Neuronal stem cell (in vitro differentiated cells): ENCODE results near the gene CNTD1.
A peak's percentile ranks its signal among the peaks of the same experiment; 100 is the strongest.
"Not testable (repeated sequence)": the region's sequence is repeated elsewhere in the genome, so short reads cannot be mapped to it uniquely, and the experiment has no call there.

Source experiments
- DNase-seq: peaks from one replicate; pipeline ENCODE4 v3.0.0-alpha.2; 2013; ENCODE audit warnings: low spot score
- H2AFZ ChIP-seq: one replicate; pipeline ENCODE4 v1.6.1; 2013; ENCODE audit warnings: mild to moderate bottlenecking, low read length, inconsistent platforms
- H2AK5ac ChIP-seq: 2 replicates; pipeline ENCODE4 v1.6.1; 2013; ENCODE audit warnings: low read depth, mild to moderate bottlenecking, inconsistent platforms, low read length, moderate library complexity, mixed read lengths
- H2BK120ac ChIP-seq: 2 replicates; pipeline ENCODE4 v1.6.1; 2013; ENCODE audit warnings: low read depth, mild to moderate bottlenecking, inconsistent platforms, low read length, moderate library complexity, mixed read lengths
- H2BK12ac ChIP-seq: one replicate; pipeline ENCODE4 v1.6.1; 2013; ENCODE audit warnings: low read length, inconsistent platforms
- H2BK15ac ChIP-seq: 2 replicates; pipeline ENCODE4 v1.6.1; 2013; ENCODE audit warnings: mild to moderate bottlenecking, low read length, inconsistent platforms, mixed read lengths
- H2BK5ac ChIP-seq: one replicate; pipeline ENCODE4 v1.6.1; 2013; ENCODE audit warnings: inconsistent platforms, mild to moderate bottlenecking, low read length, moderate library complexity
- H3K14ac ChIP-seq: one replicate; pipeline ENCODE4 v1.6.1; 2013; ENCODE audit warnings: low read length, inconsistent platforms
- H3K18ac ChIP-seq: 2 replicates; pipeline ENCODE4 v1.6.1; 2013; ENCODE audit warnings: low read length, inconsistent platforms
- H3K23ac ChIP-seq: 2 replicates; pipeline ENCODE4 v1.6.1; 2013; ENCODE audit warnings: low read depth, mild to moderate bottlenecking, mixed read lengths, low read length, inconsistent platforms; ENCODE audit not compliant: poor library complexity
- H3K27ac ChIP-seq: replicated peaks from 3 replicates; pipeline ENCODE4 v1.5.1; 2013; ENCODE audit warnings: low read length, inconsistent platforms
- H3K27me3 ChIP-seq, 3 experiments: 2 replicates each; pipeline ENCODE4 v1.6.1; 2013; ENCODE audit warnings: low read length in 3 of 3, mild to moderate bottlenecking in 2 of 3, inconsistent platforms in 1 of 3, low read depth in 1 of 3, mixed read lengths in 1 of 3, moderate library complexity in 1 of 3; ENCODE audit not compliant: control insufficient read depth in 3 of 3, insufficient read depth in 3 of 3
- H3K36me3 ChIP-seq, 2 donors: replicated peaks in 1 of 2; 2 replicates each; pipeline ENCODE4 v1.6.1; 2013; ENCODE audit warnings: low read length in 2 of 2; ENCODE audit not compliant: control insufficient read depth in 2 of 2, insufficient read depth in 2 of 2
- H3K4ac ChIP-seq: 2 replicates; pipeline ENCODE4 v1.6.1; 2013; ENCODE audit warnings: inconsistent platforms, mild to moderate bottlenecking, low read length, moderate library complexity
- H3K4me1 ChIP-seq, 2 donors: 1 replicate in 1 of 2; 2 replicates in 1 of 2; pipeline ENCODE4 v1.6.1; 2013; ENCODE audit warnings: low read length in 2 of 2, low read depth in 1 of 2; ENCODE audit not compliant: control insufficient read depth in 2 of 2, insufficient read depth in 1 of 2
- H3K4me2 ChIP-seq: one replicate; pipeline ENCODE4 v1.6.1; 2013; ENCODE audit warnings: mild to moderate bottlenecking, low read length, inconsistent platforms; ENCODE audit not compliant: insufficient read depth, poor library complexity, severe bottlenecking
- H3K4me3 ChIP-seq, 2 donors: 2 replicates each; pipeline ENCODE4 v1.5.1; 2013; ENCODE audit warnings: low read length in 2 of 2, mild to moderate bottlenecking in 2 of 2, inconsistent platforms in 1 of 2, moderate library complexity in 1 of 2
- H3K79me1 ChIP-seq: one replicate; pipeline ENCODE4 v1.6.1; 2013; ENCODE audit warnings: low read depth, mild to moderate bottlenecking, inconsistent platforms, low read length, moderate library complexity
- H3K9ac ChIP-seq: one replicate; pipeline ENCODE4 v1.6.1; 2013; ENCODE audit warnings: mild to moderate bottlenecking, low read depth, low read length, inconsistent platforms; ENCODE audit not compliant: poor library complexity
- H3K9me3 ChIP-seq, 2 donors: replicated peaks in 1 of 2; 2 replicates each; pipeline versions ENCODE3 to v1.6.1; 2013; ENCODE audit warnings: low read length in 2 of 2, mild to moderate bottlenecking in 2 of 2, inconsistent platforms in 1 of 2, low read depth in 1 of 2, mixed read lengths in 1 of 2, moderate library complexity in 1 of 2; ENCODE audit not compliant: control insufficient read depth in 2 of 2, insufficient read depth in 1 of 2
- H4K8ac ChIP-seq: one replicate; pipeline ENCODE4 v1.6.1; 2013; ENCODE audit warnings: low read depth, mild to moderate bottlenecking, inconsistent platforms, low read length, moderate library complexity
- H4K91ac ChIP-seq: one replicate; pipeline ENCODE4 v1.6.1; 2013; ENCODE audit warnings: low read length, low read depth, mild to moderate bottlenecking, inconsistent platforms; ENCODE audit not compliant: poor library complexity
- WGBS, 2 donors: extraction: QIAGEN DNeasy Blood & Tissue Kit; methylation state at CpG; one replicate each; pipeline ENCODE4 v1.1.7; 2013; ENCODE audit warnings: missing lambda C conversion rate in 2 of 2, mixed read lengths in 1 of 2; ENCODE audit not compliant: insufficient read length in 2 of 2, insufficient replicate concordance in 1 of 2; ENCODE audit errors: extremely low coverage in 2 of 2; 5-methylcytosine and 5-hydroxymethylcytosine counted together

Gene CNTD1

DNA sequence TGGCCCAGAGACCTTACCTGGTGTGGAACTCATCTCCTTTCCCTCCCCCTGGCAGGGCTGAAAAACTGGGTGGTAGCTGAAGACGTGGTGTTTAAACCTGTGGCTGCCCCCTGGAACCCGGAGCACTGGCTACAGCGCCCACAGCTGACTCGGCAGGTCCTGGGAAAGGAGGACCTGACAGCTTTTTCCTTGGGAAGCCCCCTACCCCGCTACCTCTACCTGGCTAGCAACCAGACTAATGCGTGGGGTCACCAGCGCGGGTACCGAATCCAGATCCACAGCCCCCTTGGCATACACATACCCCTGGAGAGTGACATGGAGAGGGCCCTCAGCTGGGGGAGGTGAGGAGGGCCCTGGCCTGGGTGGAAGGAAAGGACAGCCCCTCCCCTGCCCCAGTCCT, 50.4 kb downstream of the CNTD1 start:
- no peak overlapping the region for H3K27ac ChIP-seq
- DNase-seq: no peak
- no peak overlapping the region for H3K23ac ChIP-seq
- no peak overlapping the region for H2BK5ac ChIP-seq
- no peak overlapping the region for H3K4me2 ChIP-seq
- H2AK5ac ChIP-seq: no peak overlapping the region
- H3K9me3 ChIP-seq: no peaks in the 10 kb centered on the region
- peaks cover 16 to 24% of the 10 kb centered on the region in 2 donors for H3K36me3 ChIP-seq
- no peak overlapping the region for H3K18ac ChIP-seq
- no peak overlapping the region for H3K9ac ChIP-seq
- H4K91ac ChIP-seq: no peak overlapping the region
- no peaks in the 10 kb centered on the region for H3K79me1 ChIP-seq
- no peak overlapping the region for H2BK12ac ChIP-seq
- no CpG with 5 or more reads among the region's 9 CpGs for WGBS, 2 donors
- no peak overlapping the region for H2BK15ac ChIP-seq
- H4K8ac ChIP-seq: no peak overlapping the region
- H3K4ac ChIP-seq: no peak overlapping the region
- H3K27me3 ChIP-seq: no peaks in the 10 kb centered on the region
- no peak overlapping the region for H3K4me3 ChIP-seq
- no peaks in the 10 kb centered on the region for H3K4me1 ChIP-seq
- H3K14ac ChIP-seq: no peak overlapping the region
- H2BK120ac ChIP-seq: no peak overlapping the region
- H2AFZ ChIP-seq: no peak overlapping the region

DNA sequence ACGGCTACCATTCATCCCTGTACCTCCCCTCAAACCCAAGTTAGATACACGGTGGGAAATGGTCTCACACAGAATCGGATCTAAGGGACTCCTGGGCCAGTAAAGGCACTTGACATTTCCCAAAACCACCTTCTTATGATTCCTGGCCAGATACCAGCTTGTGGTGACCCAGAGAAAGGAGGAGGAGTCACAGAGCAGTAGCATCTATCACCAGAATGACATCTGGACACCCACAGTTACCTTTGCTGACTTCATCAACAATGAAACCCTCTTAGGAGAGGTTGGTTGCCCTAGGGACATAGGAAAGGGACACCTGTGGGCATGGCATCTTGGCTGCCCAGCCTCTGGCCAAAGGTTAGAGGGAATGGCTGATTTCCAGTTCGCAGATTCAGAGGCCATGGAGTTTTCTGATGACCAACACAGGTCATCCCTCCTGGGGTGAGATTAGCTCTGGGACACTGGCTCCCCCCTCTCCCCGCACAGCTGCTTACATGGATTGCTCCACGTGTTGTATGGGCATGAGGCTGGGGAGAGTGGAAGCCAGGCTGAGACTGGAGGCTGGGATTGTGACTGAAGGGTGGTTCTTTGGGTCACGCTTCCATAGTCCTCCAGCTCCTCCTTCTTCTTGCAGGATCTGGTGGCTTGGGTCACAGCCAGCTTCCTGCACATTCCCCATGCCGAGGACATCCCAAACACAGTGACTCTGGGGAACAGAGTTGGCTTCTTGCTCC, 51.0 kb downstream of the CNTD1 start:
- WGBS, 2 donors: no CpG with 5 or more reads among the region's 8 CpGs
- H3K4me1 ChIP-seq: no peaks in the 10 kb centered on the region

DNA sequence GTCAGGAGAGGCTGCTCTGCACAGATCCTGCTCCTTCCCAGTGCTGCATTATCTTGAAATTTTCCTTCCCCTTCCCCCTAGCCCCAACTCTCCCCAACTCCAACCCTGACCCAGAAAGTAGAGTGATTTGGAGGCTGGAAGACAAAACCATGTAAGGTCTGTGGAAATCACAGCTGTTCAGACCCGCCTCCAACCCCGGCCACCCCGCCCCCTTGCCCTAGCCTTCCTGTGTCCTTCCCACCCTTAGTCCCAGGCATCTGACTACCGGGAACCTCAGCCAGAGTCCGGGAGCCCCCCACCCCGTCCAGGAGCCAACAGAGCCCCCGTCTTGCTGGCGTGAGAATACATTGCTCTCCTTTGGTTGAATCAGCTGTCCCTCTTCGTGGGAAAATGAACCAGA, 52.3 kb downstream of the CNTD1 start, which contains the start of gene AOC3:
TSS of gene AOC3 (plus strand) at position 246 of the 400 bp plus-strand sequence. CDS start at position 391, 145 bp downstream.
- WGBS, 2 donors: no CpG with 5 or more reads among the region's 9 CpGs
- Histone ChIP-seq H3K14ac (no peak within 1 kb of the TSS), H3K4me1 (peaks cover 0 to 3% of the 10 kb centered on the region in 2 donors), H3K79me1 (no peaks in the 10 kb centered on the region), H3K27ac (no peak within 1 kb of the TSS), H3K9me3 (no peaks in the 10 kb centered on the region), H2AFZ (peak within 1 kb of the TSS; percentile 47), H4K8ac (no peak within 1 kb of the TSS), H3K36me3 (peaks cover 0 to 5% of the 10 kb centered on the region in 2 donors), H3K4me2 (no peak within 1 kb of the TSS), H3K4ac (no peak within 1 kb of the TSS), H3K27me3 (no peaks in the 10 kb centered on the region), H3K18ac (no peak within 1 kb of the TSS), H2AK5ac (peak within 1 kb of the TSS; percentile 26), H2BK12ac (no peak within 1 kb of the TSS), H3K23ac (no peak within 1 kb of the TSS), H3K4me3 (no peak within 1 kb of the TSS), H3K9ac (no peak within 1 kb of the TSS), H2BK15ac (no peak within 1 kb of the TSS), H4K91ac (peak within 1 kb of the TSS; percentile 1), H2BK5ac (no peak within 1 kb of the TSS), H2BK120ac (no peak within 1 kb of the TSS)
- no peak for DNase-seq

More for the DNA sequence above, 51.0 kb downstream of the CNTD1 start:
- H3K79me1 ChIP-seq: no peaks in the 10 kb centered on the region
- no peak overlapping the region for H3K18ac ChIP-seq
- no peak overlapping the region for H3K27ac ChIP-seq
- H3K36me3 ChIP-seq: peaks cover 10 to 18% of the 10 kb centered on the region in 2 donors
- H2BK15ac ChIP-seq: no peak overlapping the region
- no peak overlapping the region for H2BK120ac ChIP-seq
- no peak overlapping the region for H3K4me3 ChIP-seq
- H3K23ac ChIP-seq: no peak overlapping the region
- DNase-seq: no peak
- H2BK12ac ChIP-seq: no peak overlapping the region
- H4K91ac ChIP-seq: peak overlapping the region; percentile 1
- no peaks in the 10 kb centered on the region for H3K27me3 ChIP-seq
- H2AK5ac ChIP-seq: peak overlapping the region; percentile 26
- no peak overlapping the region for H3K9ac ChIP-seq
- H3K4me2 ChIP-seq: no peak overlapping the region
- no peak overlapping the region for H3K14ac ChIP-seq
- no peaks in the 10 kb centered on the region for H3K9me3 ChIP-seq
- no peak overlapping the region for H2AFZ ChIP-seq
- no peak overlapping the region for H3K4ac ChIP-seq
- no peak overlapping the region for H2BK5ac ChIP-seq
- no peak overlapping the region for H4K8ac ChIP-seq

DNA sequence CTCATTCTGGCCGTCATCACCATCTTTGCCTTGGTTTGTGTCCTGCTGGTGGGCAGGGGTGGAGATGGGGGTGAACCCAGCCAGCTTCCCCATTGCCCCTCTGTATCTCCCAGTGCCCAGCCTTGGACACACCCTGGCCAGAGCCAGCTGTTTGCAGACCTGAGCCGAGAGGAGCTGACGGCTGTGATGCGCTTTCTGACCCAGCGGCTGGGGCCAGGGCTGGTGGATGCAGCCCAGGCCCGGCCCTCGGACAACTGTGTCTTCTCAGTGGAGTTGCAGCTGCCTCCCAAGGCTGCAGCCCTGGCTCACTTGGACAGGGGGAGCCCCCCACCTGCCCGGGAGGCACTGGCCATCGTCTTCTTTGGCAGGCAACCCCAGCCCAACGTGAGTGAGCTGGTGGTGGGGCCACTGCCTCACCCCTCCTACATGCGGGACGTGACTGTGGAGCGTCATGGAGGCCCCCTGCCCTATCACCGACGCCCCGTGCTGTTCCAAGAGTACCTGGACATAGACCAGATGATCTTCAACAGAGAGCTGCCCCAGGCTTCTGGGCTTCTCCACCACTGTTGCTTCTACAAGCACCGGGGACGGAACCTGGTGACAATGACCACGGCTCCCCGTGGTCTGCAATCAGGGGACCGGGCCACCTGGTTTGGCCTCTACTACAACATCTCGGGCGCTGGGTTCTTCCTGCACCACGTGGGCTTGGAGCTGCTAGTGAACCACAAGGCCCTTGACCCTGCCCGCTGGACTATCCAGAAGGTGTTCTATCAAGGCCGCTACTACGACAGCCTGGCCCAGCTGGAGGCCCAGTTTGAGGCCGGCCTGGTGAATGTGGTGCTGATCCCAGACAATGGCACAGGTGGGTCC, 52.9 kb downstream of the CNTD1 start:
- not testable (repeated sequence) for H3K4me2 ChIP-seq, H3K14ac ChIP-seq, H2BK5ac ChIP-seq, H3K36me3 ChIP-seq, DNase-seq, H2BK12ac ChIP-seq, H3K4me3 ChIP-seq, H3K27me3 ChIP-seq, H2AK5ac ChIP-seq, H4K8ac ChIP-seq, H2BK15ac ChIP-seq, H3K18ac ChIP-seq, H3K23ac ChIP-seq, H3K9ac ChIP-seq, H3K9me3 ChIP-seq, H3K79me1 ChIP-seq, H3K4me1 ChIP-seq, H4K91ac ChIP-seq, H3K27ac ChIP-seq, H2BK120ac ChIP-seq, H3K4ac ChIP-seq
- no CpG with 5 or more reads among the region's 28 CpGs for WGBS, 2 donors
- H2AFZ ChIP-seq: peak overlapping the region; percentile 47
